Motor neuron (in vitro differentiated cells): ENCODE data around the gene UBAC2. TPM values are rescaled to one million over a fixed set of nuclear protein-coding genes. Genes with fewer than 3 reads are reported as not detected.

Source experiments
- ATAC-seq, 8 experiments: fragments of 200-7000 bp; cut with Tn5 transposase; replicated peaks in 6 of 8; 2 replicates each; pipeline ENCODE4 v1.8.0; 2021; ENCODE audit warnings: mild to moderate bottlenecking in 8 of 8, moderate library complexity in 8 of 8
- H3K27ac ChIP-seq, 2 donors: fragments of 250-450 bp; sonication (Bioruptor Pico); 2 replicates each; pipeline ENCODE4 v1.9.0; 2021; ENCODE audit warnings: antibody characterized with exemption in 2 of 2, mild to moderate bottlenecking in 2 of 2, moderate library complexity in 1 of 2
- H3K4me1 ChIP-seq, 2 donors: fragments of 250-450 bp; sonication (Bioruptor Pico); replicated peaks in 1 of 2; 2 replicates each; pipeline ENCODE4 v1.6.1; 2021; ENCODE audit warnings: antibody characterized with exemption in 2 of 2, mild to moderate bottlenecking in 2 of 2, moderate library complexity in 1 of 2
- H3K4me3 ChIP-seq, 5 donors: fragments of 250-450 bp; sonication (Bioruptor Pico); 2 replicates each; pipeline ENCODE4 v1.9.0; 2021; ENCODE audit warnings: antibody characterized with exemption in 5 of 5, mild to moderate bottlenecking in 5 of 5, moderate library complexity in 4 of 5
- WGBS, 10 experiments: fragments of 450-650 bp; shearing (Covaris generic); methylation state at CpG; one replicate each; pipeline ENCODE4 v1.0.0; 2022; 5-methylcytosine and 5-hydroxymethylcytosine counted together
- in situ Hi-C, 9 experiments: fragments of 400-800 bp; cut with MboI; loops; one replicate each; pipeline ENCODE4 v1.15.0; 2021; ENCODE audit warnings: low sequenced_read_pairs in 9 of 9, low pct_unique_long_range_greater_than_20kb in 2 of 9; ENCODE audit not compliant: unreplicated experiment in 9 of 9
- total RNA-seq, 8 experiments: library from RNA; unstranded; fragments of 300-600 nt; gene quantifications; 2 replicates each; pipeline versions ENCODE4 v1.2.3 to v1.2.4, GENCODE V29; 2022

The UBAC2 gene
- total RNA-seq, 8 experiments from 2014 or later = 28.5 to 47.7 (median 34.9) TPM

- in situ Hi-C loops = no loop called here
- Histone ChIP-seq H3K4me3 (no peak overlapping the region), H3K4me1 (no peaks in the 10 kb centered on the region), H3K27ac (no peak overlapping the region)
- ATAC-seq = no peak
- 80 to 100% (median 100%) methylated on average over 1 to 2 of the region's 2 CpGs for WGBS, 10 experiments
Measured at GRCh38 chr13:99273128-99273527, 72.5 kb downstream of the UBAC2 start.

GRCh38 chr13:99275093-99275469 is 74.4 kb downstream of the UBAC2 start:
- Histone ChIP-seq H3K27ac (no peak overlapping the region), H3K4me3 (no peak overlapping the region), H3K4me1 (no peaks in the 10 kb centered on the region)
- in situ Hi-C loops = no loop called here
- WGBS, 10 experiments = 0 to 75% (median 40%) methylated on average over 1 of the region's 1 CpG; no CpG with 5 or more reads in 4 of the 10 experiments
- ATAC-seq = no peak

GRCh38 chr13:99276706-99277105 is 76.1 kb downstream of the UBAC2 start:
- Histone ChIP-seq H3K27ac (no peak overlapping the region), H3K4me3 (no peak overlapping the region), H3K4me1 (no peaks in the 10 kb centered on the region)
- in situ Hi-C loops = no loop called here
- WGBS, 10 experiments = 80 to 100% (median 92%) methylated on average over 1 to 2 of the region's 2 CpGs; no CpG with 5 or more reads in 4 of the 10 experiments
- ATAC-seq = no peak

GRCh38 chr13:99277629-99278028 is 77.0 kb downstream of the UBAC2 start:
- Histone ChIP-seq H3K27ac (no peak overlapping the region), H3K4me3 (no peak overlapping the region), H3K4me1 (no peaks in the 10 kb centered on the region)
- in situ Hi-C loops = no loop called here
- WGBS, 10 experiments = 82 to 100% (median 93%) methylated on average over 1 to 4 of the region's 4 CpGs; no CpG with 5 or more reads in 3 of the 10 experiments
- ATAC-seq = no peak

GRCh38 chr13:99278200-99278599 is 77.5 kb downstream of the UBAC2 start:
- ATAC-seq = no peak

GRCh38 chr13:99278843-99279242 is 78.2 kb downstream of the UBAC2 start:
- ATAC-seq = no peak
- 72 to 100% (median 90%) methylated on average over 1 to 3 of the region's 3 CpGs; no CpG with 5 or more reads in 1 of the 10 experiments for WGBS, 10 experiments
- in situ Hi-C loops = no loop called here

More at GRCh38 chr13:99278200-99278599, 77.5 kb downstream of the UBAC2 start:
- no peaks in the 10 kb centered on the region for H3K4me1 ChIP-seq
- no peak overlapping the region for H3K27ac ChIP-seq
- 90 to 100% (median 97%) methylated on average over 1 to 5 of the region's 5 CpGs; no CpG with 5 or more reads in 1 of the 10 experiments for WGBS, 10 experiments
- H3K4me3 ChIP-seq = no peak overlapping the region
- in situ Hi-C loops = no loop called here

GRCh38 chr13:99279637-99280036 is 79.0 kb downstream of the UBAC2 start:
- Histone ChIP-seq H3K27ac (no peak overlapping the region), H3K4me3 (no peak overlapping the region), H3K4me1 (no peaks in the 10 kb centered on the region)
- ATAC-seq = peak in 1 of 8 experiments; percentile 15
- in situ Hi-C loops = no loop called here
- 90 to 100% (median 100%) methylated on average over 1 to 2 of the region's 2 CpGs; no CpG with 5 or more reads in 5 of the 10 experiments for WGBS, 10 experiments

More at GRCh38 chr13:99278843-99279242, 78.2 kb downstream of the UBAC2 start:
- Histone ChIP-seq H3K27ac (no peak overlapping the region), H3K4me3 (no peak overlapping the region), H3K4me1 (no peaks in the 10 kb centered on the region)

GRCh38 chr13:99280166-99280565 is 79.5 kb downstream of the UBAC2 start:
- no peak overlapping the region for H3K27ac ChIP-seq
- H3K4me3 ChIP-seq = no peak overlapping the region
- H3K4me1 ChIP-seq = no peaks in the 10 kb centered on the region
- WGBS, 10 experiments = 60 to 100% (median 94%) methylated on average over 2 to 3 of the region's 3 CpGs; no CpG with 5 or more reads in 3 of the 10 experiments
- ATAC-seq = peak in 2 of 8 experiments; percentile 76 to 82
- in situ Hi-C loops = no loop called here

- Histone ChIP-seq H3K27ac (no peak overlapping the region), H3K4me3 (no peak overlapping the region), H3K4me1 (no peaks in the 10 kb centered on the region)
- ATAC-seq = peak in 2 of 8 experiments; percentile 57 to 72
- in situ Hi-C loops = no loop called here
- WGBS, 10 experiments = 14 to 100% (median 87%) methylated on average over 1 to 5 of the region's 5 CpGs; no CpG with 5 or more reads in 3 of the 10 experiments
Measured at GRCh38 chr13:99281811-99282263, 81.2 kb downstream of the UBAC2 start.

GRCh38 chr13:99282264-99283231 is 81.9 kb downstream of the UBAC2 start:
- no peak overlapping the region for H3K27ac ChIP-seq
- ATAC-seq = no peak
- 8 to 100% (median 88%) methylated on average over 1 of the region's 1 CpG for WGBS, 10 experiments

GRCh38 chr13:99285432-99286182 is 85.0 kb downstream of the UBAC2 start:
- H3K4me3 ChIP-seq = no peak overlapping the region
- no peaks in the 10 kb centered on the region for H3K4me1 ChIP-seq
- in situ Hi-C loops = no loop called here
- no peak for ATAC-seq
- H3K27ac ChIP-seq = no peak overlapping the region
- WGBS, 10 experiments = 64 to 100% (median 91%) methylated on average over 2 to 7 of the region's 10 CpGs

More at GRCh38 chr13:99282264-99283231, 81.9 kb downstream of the UBAC2 start:
- Histone ChIP-seq H3K4me1 (no peaks in the 10 kb centered on the region), H3K4me3 (no peak overlapping the region)
- in situ Hi-C loops = no loop called here

- WGBS, 10 experiments = 88 to 100% (median 97%) methylated on average over 1 to 4 of the region's 4 CpGs; no CpG with 5 or more reads in 2 of the 10 experiments
- Histone ChIP-seq H3K27ac (no peak overlapping the region), H3K4me1 (no peaks in the 10 kb centered on the region), H3K4me3 (no peak overlapping the region)
- in situ Hi-C loops = no loop called here
- no peak for ATAC-seq
Measured at GRCh38 chr13:99287551-99287950, 86.9 kb downstream of the UBAC2 start.

GRCh38 chr13:99288089-99288488 is 87.4 kb downstream of the UBAC2 start:
- Histone ChIP-seq H3K4me1 (no peaks in the 10 kb centered on the region), H3K4me3 (no peak overlapping the region), H3K27ac (no peak overlapping the region)
- WGBS, 10 experiments = 83 to 100% (median 100%) methylated on average over 1 to 2 of the region's 2 CpGs; no CpG with 5 or more reads in 3 of the 10 experiments
- in situ Hi-C loops = no loop called here
- no peak for ATAC-seq
